Measurements from ENCODE around the gene DLX1. TPM values are rescaled to one million over a fixed set of nuclear protein-coding genes. Genes with fewer than 3 reads are reported as not detected.
A peak's percentile ranks its signal among the peaks of the same experiment; 100 is the strongest.

DLX1 gene
- total and polyA plus RNA-seq, 2 experiments from 2014 or later: not detected

DNA sequence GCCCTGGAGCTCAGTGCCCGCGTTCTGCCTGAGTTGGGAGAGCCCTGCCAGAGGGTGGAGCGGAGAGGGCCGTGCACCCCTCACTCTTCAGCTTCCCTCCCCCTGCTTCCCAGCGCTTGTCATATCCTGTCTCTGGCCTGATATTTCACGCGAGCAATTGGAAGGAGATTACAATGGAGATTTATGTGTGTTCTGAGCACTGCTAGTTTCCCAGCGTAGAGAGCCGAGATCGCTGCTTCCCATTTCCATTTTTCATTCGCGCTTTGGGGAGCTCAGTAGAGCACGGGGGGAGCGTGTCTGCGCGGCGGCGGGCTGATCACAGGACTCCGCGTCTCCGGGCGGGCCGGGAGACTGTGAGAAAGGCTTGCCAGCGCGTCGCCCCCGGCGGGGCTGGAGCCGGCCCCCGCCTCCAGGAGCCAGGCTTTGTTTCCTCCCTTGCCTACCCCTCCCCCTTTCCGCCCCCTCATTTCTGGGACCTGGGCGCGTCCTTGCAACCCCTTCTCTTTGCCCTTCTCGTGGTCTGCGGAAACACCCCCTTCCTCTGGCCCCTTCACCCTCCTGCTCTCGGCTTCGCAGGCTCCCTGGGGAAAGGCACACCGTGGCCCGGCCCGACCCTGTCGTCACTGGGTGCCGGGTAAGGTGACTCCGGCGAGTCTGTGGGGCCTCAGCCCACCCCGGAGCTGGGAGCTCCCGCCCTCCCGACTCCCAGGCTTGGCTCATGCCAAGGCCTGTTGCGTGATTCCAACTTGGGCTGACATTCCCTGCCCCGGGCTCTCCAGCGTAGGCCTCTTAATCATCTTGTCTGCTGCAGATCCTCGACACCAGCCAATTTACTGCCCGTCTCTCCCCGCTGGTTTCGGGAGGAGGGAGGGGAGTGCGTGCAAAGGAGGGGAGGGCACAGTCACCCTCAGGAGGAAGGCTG is 11.6 kb downstream of the DLX1 start:
- Histone ChIP-seq H3K4me1 (ENCODE audit: low read depth) (peaks cover 28% of the 10 kb centered on the region), H3K27me3 (peaks cover 100% of the 10 kb centered on the region), H3K4me3 (peak overlapping the region; percentile 17), H3K9me3 (ENCODE audit: low read depth) (no peaks in the 10 kb centered on the region), H3K27ac (no peak overlapping the region), H3K36me3 (no peaks in the 10 kb centered on the region)
- peak in 1 of 2 donors; percentile 66 for DNase-seq (ENCODE audit: low read depth in 1 of 2, low spot score in 1 of 2)
- TF ChIP-seq, protein P1, sequence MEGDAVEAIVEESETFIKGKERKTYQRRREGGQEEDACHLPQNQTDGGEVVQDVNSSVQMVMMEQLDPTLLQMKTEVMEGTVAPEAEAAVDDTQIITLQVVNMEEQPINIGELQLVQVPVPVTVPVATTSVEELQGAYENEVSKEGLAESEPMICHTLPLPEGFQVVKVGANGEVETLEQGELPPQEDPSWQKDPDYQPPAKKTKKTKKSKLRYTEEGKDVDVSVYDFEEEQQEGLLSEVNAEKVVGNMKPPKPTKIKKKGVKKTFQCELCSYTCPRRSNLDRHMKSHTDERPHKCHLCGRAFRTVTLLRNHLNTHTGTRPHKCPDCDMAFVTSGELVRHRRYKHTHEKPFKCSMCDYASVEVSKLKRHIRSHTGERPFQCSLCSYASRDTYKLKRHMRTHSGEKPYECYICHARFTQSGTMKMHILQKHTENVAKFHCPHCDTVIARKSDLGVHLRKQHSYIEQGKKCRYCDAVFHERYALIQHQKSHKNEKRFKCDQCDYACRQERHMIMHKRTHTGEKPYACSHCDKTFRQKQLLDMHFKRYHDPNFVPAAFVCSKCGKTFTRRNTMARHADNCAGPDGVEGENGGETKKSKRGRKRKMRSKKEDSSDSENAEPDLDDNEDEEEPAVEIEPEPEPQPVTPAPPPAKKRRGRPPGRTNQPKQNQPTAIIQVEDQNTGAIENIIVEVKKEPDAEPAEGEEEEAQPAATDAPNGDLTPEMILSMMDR (IDR thresholded peaks at IDR 0.05; ENCODE audit: low read depth, low read length): no peak

DNA sequence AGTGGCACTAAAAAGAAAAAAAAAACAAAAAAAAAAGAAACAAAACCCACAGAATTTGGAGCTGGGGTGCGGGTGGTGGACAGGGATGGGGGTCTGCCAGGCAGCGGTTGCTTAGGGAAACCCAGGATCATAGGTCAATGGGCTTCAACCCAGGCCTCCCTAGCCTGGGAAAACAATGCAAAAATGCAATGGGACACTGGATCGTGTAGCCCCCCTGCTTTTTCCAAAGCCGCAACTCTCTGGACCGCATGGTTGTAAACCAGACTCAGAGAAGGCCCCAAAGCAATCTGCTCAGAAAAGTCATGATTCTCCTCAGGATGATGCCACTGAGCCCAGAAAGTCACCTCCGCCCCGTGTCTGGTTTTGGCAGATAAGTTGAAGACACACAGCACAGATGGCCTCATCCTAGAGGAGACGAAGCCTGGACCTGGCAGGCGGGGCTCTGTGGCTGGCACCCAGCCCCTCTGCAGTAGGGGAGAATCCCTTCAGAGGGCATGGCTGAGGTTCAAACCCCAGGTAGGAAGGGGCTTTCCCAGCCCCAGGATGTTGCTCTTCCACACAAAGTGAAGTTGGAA is 12.3 kb downstream of the DLX1 start:
- no peak for DNase-seq (ENCODE audit: low read depth in 1 of 2, low spot score in 1 of 2)
- no peaks in the 10 kb centered on the region for H3K9me3 ChIP-seq (ENCODE audit: low read depth)
- peaks cover 28% of the 10 kb centered on the region for H3K4me1 ChIP-seq (ENCODE audit: low read depth)
- peaks cover 100% of the 10 kb centered on the region for H3K27me3 ChIP-seq
- H3K36me3 ChIP-seq: no peaks in the 10 kb centered on the region
- no peak overlapping the region for H3K27ac ChIP-seq
- no peak overlapping the region for H3K4me3 ChIP-seq
- TF ChIP-seq, protein P1 (IDR thresholded peaks at IDR 0.05; ENCODE audit: low read depth, low read length): no peak

DNA sequence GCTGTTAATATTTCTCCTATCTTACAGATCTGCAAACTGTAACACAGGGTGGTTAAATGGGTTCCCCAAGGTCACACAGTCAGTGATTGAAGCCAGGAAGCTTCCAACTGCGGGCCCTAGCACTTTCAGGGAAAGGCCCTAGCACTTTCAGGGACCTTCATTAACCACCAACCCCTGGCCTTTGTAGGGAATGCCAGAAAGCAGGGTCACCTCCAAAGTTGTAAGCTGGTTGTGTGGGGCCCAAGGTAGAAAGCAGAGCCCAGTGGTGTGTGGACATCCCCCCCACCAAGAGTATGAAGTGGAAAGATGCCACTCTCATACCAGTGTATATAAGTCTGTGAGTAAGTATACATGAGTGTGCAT is 13.0 kb downstream of the DLX1 start:
- Histone ChIP-seq H3K9me3 (ENCODE audit: low read depth) (no peaks in the 10 kb centered on the region), H3K4me1 (ENCODE audit: low read depth) (peaks cover 28% of the 10 kb centered on the region), H3K27ac (no peak overlapping the region), H3K36me3 (no peaks in the 10 kb centered on the region), H3K27me3 (peaks cover 99% of the 10 kb centered on the region), H3K4me3 (no peak overlapping the region)
- DNase-seq (ENCODE audit: low read depth in 1 of 2, low spot score in 1 of 2): no peak
- TF ChIP-seq, protein P1 (IDR thresholded peaks at IDR 0.05; ENCODE audit: low read depth, low read length): no peak

DNA sequence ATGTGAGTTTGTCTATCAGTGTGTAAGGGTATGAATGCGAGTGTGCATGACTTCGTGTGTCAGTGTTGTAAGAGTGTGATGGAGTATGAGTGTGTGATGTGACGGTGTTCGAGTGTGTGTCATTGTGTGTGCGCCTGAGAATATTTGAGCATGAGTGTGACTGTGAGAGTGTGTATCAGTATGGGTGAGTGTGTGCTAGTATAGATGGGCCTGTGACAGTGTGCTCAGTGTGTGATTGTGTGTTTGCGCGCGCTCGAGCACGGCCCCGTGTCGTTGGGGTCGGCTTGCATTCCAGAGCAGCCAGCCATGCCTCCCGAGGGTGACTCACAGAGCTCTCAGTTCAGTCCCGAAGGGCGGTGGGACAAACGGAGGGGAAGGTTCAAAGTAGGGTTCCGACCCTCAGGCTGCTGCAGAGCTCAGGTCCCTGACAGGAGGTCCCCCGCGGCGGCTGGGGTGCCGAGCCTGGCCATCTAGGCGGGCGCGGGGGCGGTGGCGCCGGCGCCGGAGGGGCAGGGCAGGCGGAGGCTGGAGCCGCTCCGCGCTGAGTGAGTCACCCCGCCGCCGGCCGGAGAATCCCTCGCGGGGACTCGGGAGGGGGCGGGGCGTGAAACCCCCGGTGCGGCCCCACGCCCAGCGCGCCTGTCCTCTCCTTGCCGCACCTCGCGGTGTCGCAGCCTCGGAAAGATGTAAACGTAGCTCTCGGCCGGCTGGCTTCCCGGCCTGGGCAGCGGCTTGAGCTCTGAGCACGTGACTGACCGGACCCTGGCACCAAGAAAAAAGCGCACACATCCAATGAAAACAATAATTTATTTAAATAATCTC is 13.6 kb downstream of the DLX1 start:
- DNase-seq (ENCODE audit: low read depth in 1 of 2, low spot score in 1 of 2): peak; percentile 57 to 67

More for the DNA sequence above, 13.6 kb downstream of the DLX1 start:
- Histone ChIP-seq H3K27me3 (peaks cover 99% of the 10 kb centered on the region), H3K36me3 (no peaks in the 10 kb centered on the region), H3K4me3 (peak overlapping the region; percentile 8), H3K9me3 (ENCODE audit: low read depth) (no peaks in the 10 kb centered on the region), H3K27ac (no peak overlapping the region), H3K4me1 (ENCODE audit: low read depth) (peaks cover 28% of the 10 kb centered on the region)
- TF ChIP-seq, protein P1 (IDR thresholded peaks at IDR 0.05; ENCODE audit: low read depth, low read length): no peak

Data from cardiac muscle cell (in vitro differentiated cells and primary cell).